Measurements from ENCODE around the gene KYNU.

DNA sequence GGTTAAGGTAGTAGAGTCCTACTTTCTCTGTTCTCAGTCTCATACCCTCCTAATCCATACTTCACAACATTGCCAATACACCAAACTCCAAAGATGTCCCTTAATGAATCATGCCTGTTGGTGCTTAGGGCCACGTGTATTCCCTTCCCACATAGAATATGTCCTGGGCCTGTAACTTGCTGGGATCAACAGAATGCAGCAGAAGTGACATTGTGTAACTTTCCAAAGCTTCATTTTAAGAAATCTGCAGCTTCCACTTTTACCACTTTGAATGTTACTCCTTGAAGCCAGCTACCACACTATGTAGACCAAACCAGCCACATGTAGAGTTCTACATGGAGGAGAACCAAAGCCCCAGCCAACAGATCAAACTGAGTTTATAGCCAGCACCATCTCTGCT is 193.2 kb downstream of the KYNU start:
- TF ChIP-seq POLR2A (IDR thresholded peaks at IDR 0.05; ENCODE audit: low read length): no peak
- TF ChIP-seq GATA1 (IDR thresholded peaks at IDR 0.05; ENCODE audit: low read depth, low read length): no peak
